ENCODE measurements around the gene ZNF799. TPM values are rescaled to one million over a fixed set of nuclear protein-coding genes. Genes with fewer than 3 reads are reported as not detected.

ZNF799 gene
- total and polyA plus RNA-seq, 2 of the 13 experiments (the other 11 are each of a cell fraction or from before 2014, with no cell fraction given), result 7.7 to 17.9 TPM

DNA sequence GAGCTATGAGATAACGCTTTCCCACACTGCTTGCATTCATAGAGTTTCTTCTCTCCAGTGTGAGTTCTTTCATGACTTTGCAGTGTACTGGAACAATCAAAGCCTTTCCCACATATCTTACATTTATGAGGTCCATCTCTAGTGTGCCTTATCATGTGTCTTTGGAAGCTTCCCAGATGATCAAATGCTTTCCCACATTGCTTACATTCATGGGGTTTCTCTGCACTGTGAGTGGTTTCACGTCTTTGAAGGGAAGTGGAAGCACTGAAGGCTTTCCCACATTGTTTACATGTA is 20.7 kb downstream of the ZNF799 start (continued):
- TF ChIP-seq, protein P1, sequence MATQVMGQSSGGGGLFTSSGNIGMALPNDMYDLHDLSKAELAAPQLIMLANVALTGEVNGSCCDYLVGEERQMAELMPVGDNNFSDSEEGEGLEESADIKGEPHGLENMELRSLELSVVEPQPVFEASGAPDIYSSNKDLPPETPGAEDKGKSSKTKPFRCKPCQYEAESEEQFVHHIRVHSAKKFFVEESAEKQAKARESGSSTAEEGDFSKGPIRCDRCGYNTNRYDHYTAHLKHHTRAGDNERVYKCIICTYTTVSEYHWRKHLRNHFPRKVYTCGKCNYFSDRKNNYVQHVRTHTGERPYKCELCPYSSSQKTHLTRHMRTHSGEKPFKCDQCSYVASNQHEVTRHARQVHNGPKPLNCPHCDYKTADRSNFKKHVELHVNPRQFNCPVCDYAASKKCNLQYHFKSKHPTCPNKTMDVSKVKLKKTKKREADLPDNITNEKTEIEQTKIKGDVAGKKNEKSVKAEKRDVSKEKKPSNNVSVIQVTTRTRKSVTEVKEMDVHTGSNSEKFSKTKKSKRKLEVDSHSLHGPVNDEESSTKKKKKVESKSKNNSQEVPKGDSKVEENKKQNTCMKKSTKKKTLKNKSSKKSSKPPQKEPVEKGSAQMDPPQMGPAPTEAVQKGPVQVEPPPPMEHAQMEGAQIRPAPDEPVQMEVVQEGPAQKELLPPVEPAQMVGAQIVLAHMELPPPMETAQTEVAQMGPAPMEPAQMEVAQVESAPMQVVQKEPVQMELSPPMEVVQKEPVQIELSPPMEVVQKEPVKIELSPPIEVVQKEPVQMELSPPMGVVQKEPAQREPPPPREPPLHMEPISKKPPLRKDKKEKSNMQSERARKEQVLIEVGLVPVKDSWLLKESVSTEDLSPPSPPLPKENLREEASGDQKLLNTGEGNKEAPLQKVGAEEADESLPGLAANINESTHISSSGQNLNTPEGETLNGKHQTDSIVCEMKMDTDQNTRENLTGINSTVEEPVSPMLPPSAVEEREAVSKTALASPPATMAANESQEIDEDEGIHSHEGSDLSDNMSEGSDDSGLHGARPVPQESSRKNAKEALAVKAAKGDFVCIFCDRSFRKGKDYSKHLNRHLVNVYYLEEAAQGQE (IDR thresholded peaks at IDR 0.05; ENCODE audit: borderline replicate concordance in 1 of 2, low read depth in 1 of 2, low read length in 2 of 2), result no peak

DNA sequence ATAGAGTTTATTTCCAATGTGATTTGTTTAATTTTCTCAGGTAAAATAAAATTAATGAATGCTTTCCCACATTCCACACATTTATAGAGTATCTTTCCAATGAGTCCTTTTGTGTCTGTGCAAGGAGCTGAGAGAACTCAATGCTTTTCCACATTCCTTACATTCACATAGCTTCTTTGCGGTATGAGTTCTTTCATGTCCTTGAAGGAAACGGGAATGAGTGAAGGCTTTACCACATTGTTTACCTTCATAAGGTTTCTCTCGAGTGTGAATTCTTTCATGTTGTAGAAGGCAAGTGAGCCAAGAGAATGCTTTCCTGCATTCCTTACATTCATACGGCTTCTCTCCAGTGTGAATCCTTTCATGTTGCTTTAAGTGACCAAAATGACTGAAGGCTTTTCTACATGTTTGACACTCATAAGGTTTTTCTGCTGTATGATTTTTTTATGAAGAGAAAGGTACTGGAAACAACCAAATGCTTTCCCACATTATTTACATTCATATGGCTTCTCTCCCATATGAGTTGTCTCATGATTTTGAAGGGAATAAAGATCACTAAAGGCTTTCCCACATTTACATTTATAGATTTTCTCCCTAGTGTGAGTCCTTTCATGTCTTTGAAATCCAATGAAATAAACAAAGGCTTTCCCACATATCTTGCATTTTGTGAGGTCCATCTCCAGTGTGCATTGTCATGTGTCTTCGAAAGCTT is 21.2 kb downstream of the ZNF799 start:
- in situ Hi-C loops (cut with HindIII; ENCODE audit: extremely low pct_ligation_motif_present, low pct_unique_long_range_greater_than_20kb) (no loop called here), intact Hi-C loops (cut with micrococcal nuclease; ENCODE audit: unreplicated experiment) (no loop called here)
- no TSS peak for BruUV-seq (replicated peaks)
- 0 out of 2 replicates have a peak, but pooled peaks cover 6% of the 10 kb centered on the region for H3K9me3 ChIP-seq (ENCODE audit: low read length)
- ChIA-PET CTCF (ENCODE audit: low intra/inter-chr PET ratio, low total read pairs) (no interaction called here), POLR2A (no interaction called here)
- H3K27me3 ChIP-seq (ENCODE audit: control insufficient read depth in 1 of 2, insufficient read depth in 2 of 2, low read length in 2 of 2), result no peaks in the 10 kb centered on the region
- no peaks in the 10 kb centered on the region for H3K79me2 ChIP-seq (ENCODE audit: insufficient read depth, low read length)
- peaks cover 0 to 4% of the 10 kb centered on the region in 2 experiments; a peak in 1 of 5 replicates for H3K36me3 ChIP-seq (replicated peaks in 1 of 2; ENCODE audit: control insufficient read depth in 1 of 2, insufficient read depth in 2 of 2, low read length in 2 of 2)
- WGBS (ENCODE audit: low lambda C conversion rate), result 82% methylated on average over 5 of the region's 5 CpGs
- H4K20me1 ChIP-seq (ENCODE audit: insufficient read depth, low read length), result no peaks in the 10 kb centered on the region
- no peak overlapping the region for H3K4me2 ChIP-seq (ENCODE audit: low read depth, low read length)
- no peak overlapping the region for H3K9ac ChIP-seq (ENCODE audit: insufficient read depth, low read depth, low read length)
- no peak overlapping the region for H2AFZ ChIP-seq (ENCODE audit: low read length)
- peaks cover 18% of the 10 kb centered on the region for H3K4me1 ChIP-seq (ENCODE audit: insufficient read depth, low read length)
- ATAC-seq (no peak), FAIRE-seq (no peak), DNase-seq (ENCODE audit: low spot score) (no peak)
- H3K27ac ChIP-seq (ENCODE audit: extremely low read length, insufficient read depth, low read length), result no peak overlapping the region
- no peak overlapping the region for H3K4me3 ChIP-seq (replicated peaks in 1 of 3; ENCODE audit: insufficient read depth in 1 of 3, low read depth in 2 of 3, low read length in 3 of 3)
- TF ChIP-seq, protein P2, sequence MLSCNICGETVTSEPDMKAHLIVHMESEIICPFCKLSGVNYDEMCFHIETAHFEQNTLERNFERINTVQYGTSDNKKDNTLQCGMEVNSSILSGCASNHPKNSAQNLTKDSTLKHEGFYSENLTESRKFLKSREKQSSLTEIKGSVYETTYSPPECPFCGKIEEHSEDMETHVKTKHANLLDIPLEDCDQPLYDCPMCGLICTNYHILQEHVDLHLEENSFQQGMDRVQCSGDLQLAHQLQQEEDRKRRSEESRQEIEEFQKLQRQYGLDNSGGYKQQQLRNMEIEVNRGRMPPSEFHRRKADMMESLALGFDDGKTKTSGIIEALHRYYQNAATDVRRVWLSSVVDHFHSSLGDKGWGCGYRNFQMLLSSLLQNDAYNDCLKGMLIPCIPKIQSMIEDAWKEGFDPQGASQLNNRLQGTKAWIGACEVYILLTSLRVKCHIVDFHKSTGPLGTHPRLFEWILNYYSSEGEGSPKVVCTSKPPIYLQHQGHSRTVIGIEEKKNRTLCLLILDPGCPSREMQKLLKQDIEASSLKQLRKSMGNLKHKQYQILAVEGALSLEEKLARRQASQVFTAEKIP (CRISPR knock-in tag; IDR thresholded peaks at IDR 0.05; ENCODE audit: borderline replicate concordance), result no peak
- TF ChIP-seq NFE2L1 (CRISPR knock-in tag; IDR thresholded peaks at IDR 0.05; ENCODE audit: borderline replicate concordance) (no peak), MBNL3 (CRISPR knock-in tag; conservative IDR thresholded peaks at IDR 0.05) (no peak), JUN (CRISPR knock-in tag; IDR thresholded peaks at IDR 0.05) (no peak), FOXJ3 (CRISPR knock-in tag; IDR thresholded peaks at IDR 0.05; ENCODE audit: borderline replicate concordance) (no peak), ARHGAP35 (CRISPR knock-in tag; IDR thresholded peaks at IDR 0.05; ENCODE audit: borderline replicate concordance) (no peak), ZNF766 (CRISPR knock-in tag; IDR thresholded peaks at IDR 0.05; ENCODE audit: borderline replicate concordance) (no peak), MYNN (CRISPR knock-in tag; IDR thresholded peaks at IDR 0.05; ENCODE audit: low read depth) (no peak), ZNF563 (CRISPR knock-in tag; IDR thresholded peaks at IDR 0.05) (no peak), FOXC1 (CRISPR knock-in tag; IDR thresholded peaks at IDR 0.05; ENCODE audit: borderline replicate concordance) (no peak)
- TF ChIP-seq, protein P3, sequence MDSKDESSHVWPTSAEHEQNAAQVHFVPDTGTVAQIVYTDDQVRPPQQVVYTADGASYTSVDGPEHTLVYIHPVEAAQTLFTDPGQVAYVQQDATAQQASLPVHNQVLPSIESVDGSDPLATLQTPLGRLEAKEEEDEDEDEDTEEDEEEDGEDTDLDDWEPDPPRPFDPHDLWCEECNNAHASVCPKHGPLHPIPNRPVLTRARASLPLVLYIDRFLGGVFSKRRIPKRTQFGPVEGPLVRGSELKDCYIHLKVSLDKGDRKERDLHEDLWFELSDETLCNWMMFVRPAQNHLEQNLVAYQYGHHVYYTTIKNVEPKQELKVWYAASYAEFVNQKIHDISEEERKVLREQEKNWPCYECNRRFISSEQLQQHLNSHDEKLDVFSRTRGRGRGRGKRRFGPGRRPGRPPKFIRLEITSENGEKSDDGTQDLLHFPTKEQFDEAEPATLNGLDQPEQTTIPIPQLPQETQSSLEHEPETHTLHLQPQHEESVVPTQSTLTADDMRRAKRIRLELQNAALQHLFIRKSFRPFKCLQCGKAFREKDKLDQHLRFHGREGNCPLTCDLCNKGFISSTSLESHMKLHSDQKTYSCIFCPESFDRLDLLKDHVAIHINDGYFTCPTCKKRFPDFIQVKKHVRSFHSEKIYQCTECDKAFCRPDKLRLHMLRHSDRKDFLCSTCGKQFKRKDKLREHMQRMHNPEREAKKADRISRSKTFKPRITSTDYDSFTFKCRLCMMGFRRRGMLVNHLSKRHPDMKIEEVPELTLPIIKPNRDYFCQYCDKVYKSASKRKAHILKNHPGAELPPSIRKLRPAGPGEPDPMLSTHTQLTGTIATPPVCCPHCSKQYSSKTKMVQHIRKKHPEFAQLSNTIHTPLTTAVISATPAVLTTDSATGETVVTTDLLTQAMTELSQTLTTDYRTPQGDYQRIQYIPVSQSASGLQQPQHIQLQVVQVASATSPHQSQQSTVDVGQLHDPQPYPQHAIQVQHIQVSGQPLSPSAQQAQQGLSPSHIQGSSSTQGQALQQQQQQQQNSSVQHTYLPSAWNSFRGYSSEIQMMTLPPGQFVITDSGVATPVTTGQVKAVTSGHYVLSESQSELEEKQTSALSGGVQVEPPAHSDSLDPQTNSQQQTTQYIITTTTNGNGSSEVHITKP (CRISPR knock-in tag; IDR thresholded peaks at IDR 0.05; ENCODE audit: low read depth), result no peak
- TF ChIP-seq, protein P4, sequence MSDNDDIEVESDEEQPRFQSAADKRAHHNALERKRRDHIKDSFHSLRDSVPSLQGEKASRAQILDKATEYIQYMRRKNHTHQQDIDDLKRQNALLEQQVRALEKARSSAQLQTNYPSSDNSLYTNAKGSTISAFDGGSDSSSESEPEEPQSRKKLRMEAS (IDR thresholded peaks at IDR 0.05), result no peak
